Bronchial epithelial cell (primary cell): ENCODE measurements around the gene UVSSA. TPM values are rescaled to one million over a fixed set of nuclear protein-coding genes. Genes with fewer than 3 reads are reported as not detected.

Experiments
- DNase-seq: peaks from one replicate; pipeline ENCODE4 v3.0.0-alpha.2; 2010; ENCODE audit warnings: low read depth
- FAIRE-seq: peaks from 2 replicates; lab custom pipeline; 2011; peaks lifted over from hg19 to GRCh38; lab: Jason Lieb, UNC
- H3K27me3 ChIP-seq: 2 replicates; pipeline ENCODE4 v1.5.1; 2011; ENCODE audit warnings: low read length; ENCODE audit not compliant: control insufficient read depth, insufficient read depth
- H3K36me3 ChIP-seq: 2 replicates; pipeline ENCODE4 v1.5.1; 2011; ENCODE audit warnings: low read length; ENCODE audit not compliant: control insufficient read depth, insufficient read depth
- H3K4me3 ChIP-seq: 2 replicates; pipeline ENCODE4 v1.5.1; 2011; ENCODE audit warnings: mild to moderate bottlenecking, low read depth, low read length, control low read depth
- CTCF ChIP-seq: IDR thresholded peaks from 2 replicates; pipeline ENCODE4 v1.5.1; 2011; ENCODE audit warnings: mild to moderate bottlenecking, moderate library complexity, low read length, control low read depth, inconsistent platforms; ENCODE audit not compliant: insufficient read depth, severe bottlenecking
- total RNA-seq: library from RNA; depleted of rRNA; stranded (reverse); fragments of >200 nt; gene quantifications from 2 replicates; pipeline ENCODE4 v1.2.1, GENCODE V29; 2014

Gene UVSSA
- total RNA-seq, 1 donor from 2014 or later, result 8.2 TPM

GRCh38 chr4:1310031-1310795, 36.8 kb upstream of the UVSSA start:
- peak; percentile 75 for FAIRE-seq
- peaks cover 24% of the 10 kb centered on the region for H3K36me3 ChIP-seq
- H3K4me3 ChIP-seq, result peak overlapping the region; percentile 25
- DNase-seq, result peak; percentile 78
- no peak for TF ChIP-seq CTCF
- no peaks in the 10 kb centered on the region for H3K27me3 ChIP-seq

GRCh38 chr4:1310796-1311631, 36.0 kb upstream of the UVSSA start:
- Histone ChIP-seq H3K36me3 (peaks cover 26% of the 10 kb centered on the region), H3K4me3 (no peak overlapping the region), H3K27me3 (no peaks in the 10 kb centered on the region)
- no peak for TF ChIP-seq CTCF
- FAIRE-seq (no peak), DNase-seq (no peak)

- DNase-seq (no peak), FAIRE-seq (no peak)
- peaks cover 36% of the 10 kb centered on the region for H3K36me3 ChIP-seq
- H3K4me3 ChIP-seq, result no peak overlapping the region
- no peaks in the 10 kb centered on the region for H3K27me3 ChIP-seq
- no peak for TF ChIP-seq CTCF
Measured at GRCh38 chr4:1312821-1313640, 34.0 kb upstream of the UVSSA start.

GRCh38 chr4:1315306-1315705, 31.7 kb upstream of the UVSSA start:
- no peaks in the 10 kb centered on the region for H3K27me3 ChIP-seq
- FAIRE-seq, result no peak
- H3K36me3 ChIP-seq, result peaks cover 43% of the 10 kb centered on the region
- no peak for DNase-seq
- no peak overlapping the region for H3K4me3 ChIP-seq
- TF ChIP-seq CTCF, result no peak

- DNase-seq, result no peak
- no peak overlapping the region for H3K4me3 ChIP-seq
- no peak for TF ChIP-seq CTCF
- no peaks in the 10 kb centered on the region for H3K27me3 ChIP-seq
- peaks cover 43% of the 10 kb centered on the region for H3K36me3 ChIP-seq
- no peak for FAIRE-seq
Measured at GRCh38 chr4:1315836-1316536, 31.0 kb upstream of the UVSSA start.
